H1 (cell line): ENCODE results near the gene DPEP3. TPM values are rescaled to one million over a fixed set of nuclear protein-coding genes. Genes with fewer than 3 reads are reported as not detected.

Source experiments
- CTCF ChIA-PET: fragments of 300-600 bp; sonication (Branson Sonifier 250); formaldehyde crosslinking; loops from one replicate; lab custom pipeline; 2021; ENCODE audit not compliant: partially characterized antibody; lab: Charles Lee
- POLR2A ChIA-PET: fragments of 300-600 bp; sonication (Branson Sonifier 250); formaldehyde crosslinking; loops from one replicate; lab custom pipeline; 2021; ENCODE audit warnings: inconsistent platforms; ENCODE audit not compliant: partially characterized antibody; lab: Charles Lee
- DNase-seq, 2 experiments: peaks; one replicate each; pipeline versions ENCODE4 v3.0.0 to v3.0.0-alpha.2; 2010 to 2022; ENCODE audit warnings: low spot score in 2 of 2, low read depth in 1 of 2, mixed read lengths in 1 of 2
- FAIRE-seq: peaks from 2 replicates; lab custom pipeline; 2011; peaks lifted over from hg19 to GRCh38; lab: Jason Lieb, UNC
- H2AFZ ChIP-seq: 2 replicates; pipeline ENCODE4 v1.8.1; 2012; ENCODE audit warnings: low read length, inconsistent platforms
- H2AK5ac ChIP-seq: 2 replicates; pipeline ENCODE4 v1.6.1; 2013; ENCODE audit warnings: low read depth, low read length
- H2BK120ac ChIP-seq: replicated peaks from 2 replicates; pipeline ENCODE3; 2013; ENCODE audit warnings: low read depth, low read length, inconsistent platforms
- H2BK12ac ChIP-seq: 2 replicates; pipeline ENCODE4 v1.6.1; 2013; ENCODE audit warnings: low read depth, low read length
- H2BK15ac ChIP-seq: 2 replicates; pipeline ENCODE4 v1.6.1; 2013; ENCODE audit warnings: low read length
- H2BK20ac ChIP-seq: 2 replicates; pipeline ENCODE4 v1.6.1; 2013; ENCODE audit warnings: low read length
- H2BK5ac ChIP-seq: 2 replicates; pipeline ENCODE4 v1.6.1; 2013; ENCODE audit warnings: low read depth, low read length
- H3K14ac ChIP-seq: 2 replicates; pipeline ENCODE4 v1.6.1; 2013; ENCODE audit warnings: inconsistent platforms; ENCODE audit not compliant: insufficient read length
- H3K18ac ChIP-seq: 2 replicates; pipeline ENCODE4 v1.6.1; 2013; ENCODE audit warnings: low read length; ENCODE audit errors: extremely low read depth
- H3K23ac ChIP-seq: 2 replicates; pipeline ENCODE4 v1.6.1; 2013; ENCODE audit warnings: inconsistent platforms; ENCODE audit not compliant: insufficient read length
- H3K23me2 ChIP-seq: 2 replicates; pipeline ENCODE4 v1.6.1; 2013; ENCODE audit warnings: low read depth, low read length
- H3K27ac ChIP-seq: 2 replicates; pipeline ENCODE4 v1.6.1; 2011; ENCODE audit warnings: low read depth, low read length, inconsistent platforms
- H3K27me3 ChIP-seq, 4 experiments: replicated peaks in 1 of 4; 1 replicate in 1 of 4; 2 replicates in 3 of 4; pipeline versions ENCODE4 v1.6.1 to v1.8.1; 2011 to 2013; ENCODE audit warnings: low read length in 3 of 4, mild to moderate bottlenecking in 3 of 4, inconsistent platforms in 2 of 4, mixed read lengths in 2 of 4, moderate library complexity in 1 of 4; ENCODE audit not compliant: control insufficient read depth in 3 of 4, insufficient read depth in 3 of 4; ENCODE audit errors: extremely low read depth in 1 of 4
- H3K36me3 ChIP-seq, 4 experiments: 2 replicates each; pipeline versions ENCODE4 v1.6.1 to v1.8.1; 2011 to 2013; ENCODE audit warnings: mild to moderate bottlenecking in 4 of 4, low read length in 3 of 4, moderate library complexity in 2 of 4, control low read depth in 1 of 4, inconsistent platforms in 1 of 4; ENCODE audit not compliant: insufficient read depth in 4 of 4, control insufficient read depth in 2 of 4
- H3K4ac ChIP-seq: replicated peaks from 2 replicates; pipeline ENCODE3; 2013; ENCODE audit warnings: low read length, low read depth, mixed read lengths, inconsistent platforms; ENCODE audit not compliant: insufficient read length
- H3K4me1 ChIP-seq, 4 experiments: replicated peaks in 1 of 4; 1 replicate in 1 of 4; 2 replicates in 3 of 4; pipeline versions ENCODE4 v1.6.1 to v1.8.1; 2011 to 2013; ENCODE audit warnings: low read length in 3 of 4, inconsistent platforms in 2 of 4, mixed read lengths in 1 of 4; ENCODE audit not compliant: insufficient read depth in 4 of 4, control insufficient read depth in 3 of 4
- H3K4me2 ChIP-seq, 2 experiments: 2 replicates each; pipeline versions ENCODE4 v1.6.1 to v1.8.1; 2011 to 2013; ENCODE audit warnings: low read depth in 2 of 2, low read length in 2 of 2, control low read depth in 1 of 2, inconsistent platforms in 1 of 2, mild to moderate bottlenecking in 1 of 2; ENCODE audit not compliant: insufficient read depth in 1 of 2
- H3K4me3 ChIP-seq, 4 experiments: fragments of 200-600, 300-600 bp in 1 of 4; sonication (generic), shearing (Covaris generic), sonication (Bioruptor Twin) in 1 of 4; 2 replicates each; pipeline versions ENCODE4 v1.5.1 to v1.8.1; 2011 to 2016; ENCODE audit warnings: low read length in 4 of 4, low read depth in 3 of 4, control low read depth in 2 of 4, inconsistent platforms in 2 of 4, mild to moderate bottlenecking in 2 of 4, mixed read lengths in 1 of 4, moderate library complexity in 1 of 4; ENCODE audit not compliant: insufficient read depth in 2 of 4; ENCODE audit errors: extremely low read depth in 1 of 4
- H3K56ac ChIP-seq: replicated peaks from 2 replicates; pipeline ENCODE3; 2013; ENCODE audit warnings: low read depth, mild to moderate bottlenecking, mixed read lengths, low read length, inconsistent platforms; ENCODE audit not compliant: insufficient read length
- H3K79me1 ChIP-seq: 2 replicates; pipeline ENCODE4 v1.6.1; 2013; ENCODE audit warnings: low read depth, low read length, control low read depth
- H3K79me2 ChIP-seq, 2 experiments: 2 replicates each; pipeline versions ENCODE4 v1.6.1 to v1.8.1; 2012 to 2013; ENCODE audit warnings: low read length in 2 of 2, mild to moderate bottlenecking in 2 of 2, inconsistent platforms in 1 of 2; ENCODE audit not compliant: insufficient read depth in 2 of 2, control insufficient read depth in 1 of 2
- H3K9ac ChIP-seq, 4 experiments: replicated peaks in 1 of 4; 1 replicate in 1 of 4; 2 replicates in 3 of 4; pipeline versions ENCODE4 v1.6.1 to v1.8.1; 2011 to 2013; ENCODE audit warnings: low read depth in 3 of 4, low read length in 3 of 4, control low read depth in 2 of 4, mild to moderate bottlenecking in 2 of 4, moderate library complexity in 2 of 4, inconsistent platforms in 1 of 4; ENCODE audit errors: extremely low read depth in 1 of 4
- H3K9me3 ChIP-seq, 2 experiments: 2 replicates each; pipeline versions ENCODE4 v1.6.1 to v1.8.1; 2012 to 2013; ENCODE audit warnings: mild to moderate bottlenecking in 2 of 2, moderate library complexity in 2 of 2, control low read depth in 1 of 2, inconsistent platforms in 1 of 2, low read depth in 1 of 2, low read length in 1 of 2, mixed read lengths in 1 of 2; ENCODE audit not compliant: insufficient read depth in 2 of 2
- H4K20me1 ChIP-seq, 2 experiments: replicated peaks in 1 of 2; 2 replicates each; pipeline versions ENCODE3 to v1.8.1; 2011 to 2013; ENCODE audit warnings: inconsistent platforms in 2 of 2, low read length in 2 of 2, mild to moderate bottlenecking in 1 of 2; ENCODE audit not compliant: insufficient read depth in 2 of 2, control insufficient read depth in 1 of 2
- H4K5ac ChIP-seq: 2 replicates; pipeline ENCODE4 v1.6.1; 2013; ENCODE audit warnings: low read length, low read depth, mixed read lengths, inconsistent platforms; ENCODE audit not compliant: insufficient read length
- H4K8ac ChIP-seq: 2 replicates; pipeline ENCODE4 v1.8.0; 2013; ENCODE audit warnings: mild to moderate bottlenecking, moderate library complexity, low read length, inconsistent platforms; ENCODE audit not compliant: insufficient read depth; ENCODE audit errors: extremely low read depth
- H4K91ac ChIP-seq: replicated peaks from 2 replicates; pipeline ENCODE3; 2013; ENCODE audit warnings: low read length, mixed read lengths, inconsistent platforms; ENCODE audit not compliant: insufficient read length
- BACH1 ChIP-seq: IDR thresholded peaks from 2 replicates; pipeline ENCODE4 v1.6.1; 2012; ENCODE audit warnings: low read length, improper control_type of control experiment
- CBX8 ChIP-seq: fragments of 300-800, 300-1000 bp; sonication (generic); IDR thresholded peaks from 2 replicates; pipeline ENCODE4 v1.7.1; 2016; ENCODE audit warnings: low read depth, low read length, borderline replicate concordance
- EZH2 ChIP-seq: fragments of 200-600 bp; sonication (generic); IDR thresholded peaks from 2 replicates; pipeline ENCODE4 v1.7.1; 2012; ENCODE audit warnings: low read depth, mild to moderate bottlenecking, moderate library complexity, low read length, inconsistent platforms; ENCODE audit not compliant: severe bottlenecking
- HDAC2 ChIP-seq, 2 experiments: fragments of 300-600 bp in 1 of 2; sonication (generic) in 1 of 2; IDR thresholded peaks; 2 replicates each; pipeline ENCODE4 v1.6.1; 2011 to 2012; ENCODE audit warnings: low read depth in 2 of 2, low read length in 2 of 2, mild to moderate bottlenecking in 2 of 2, moderate library complexity in 2 of 2, borderline replicate concordance in 1 of 2, inconsistent platforms in 1 of 2
- MAFK ChIP-seq: IDR thresholded peaks from 2 replicates; pipeline ENCODE4 v1.6.1; 2012; ENCODE audit warnings: low read depth, mild to moderate bottlenecking, improper control_type of control experiment, low read length
- TCF12 ChIP-seq: IDR thresholded peaks from 2 replicates; pipeline ENCODE4 v1.6.1; 2011; ENCODE audit warnings: low read depth, mild to moderate bottlenecking, low read length
- ZNF274 ChIP-seq: IDR thresholded peaks from 2 replicates; pipeline ENCODE4 v1.7.0; 2012; ENCODE audit warnings: low read length, borderline replicate concordance; ENCODE audit errors: extremely low read depth
- WGBS, 2 experiments: shearing (Covaris generic) in 1 of 2; methylation state at CpG; one replicate each; pipeline versions ENCODE4 v1.1.6 to v1.1.7; 2013 to 2015; ENCODE audit warnings: low lambda C conversion rate in 2 of 2, mixed read lengths in 2 of 2, inconsistent platforms in 1 of 2, low coverage in 1 of 2, missing lambda C conversion rate in 1 of 2; ENCODE audit not compliant: insufficient replicate concordance in 2 of 2, insufficient coverage in 1 of 2, insufficient read length in 1 of 2; ENCODE audit errors: extremely low coverage in 1 of 2, missing lambda C conversion rate in 1 of 2; 5-methylcytosine and 5-hydroxymethylcytosine counted together
- polyA plus RNA-seq, 7 experiments: library from polyadenylated mRNA; depleted of rRNA in 3 of 7; stranded (reverse) in 5 of 7; unstranded in 2 of 7; fragments of >200 nt in 5 of 7; fragments of 200-250 nt in 2 of 7; gene quantifications; 1 replicate in 5 of 7; 2 replicates in 1 of 7; 4 replicates in 1 of 7; pipeline versions ENCODE4 v1.2.1 to v1.2.3, GENCODE V29; 2011 to 2013; ENCODE audit warnings: missing spikeins in 2 of 7, mixed read lengths in 2 of 7
- total RNA-seq: library from RNA; stranded (reverse); fragmentation: NEBNext Ultra II Directional; extraction: Animal tissue kit (Norgen Biotek cat#: 25700); gene quantifications from 2 replicates; pipeline ENCODE4 v1.2.1, GENCODE V29; 2021
- TF ChIP-seq, protein P1 (sequence below): IDR thresholded peaks from 2 replicates; pipeline ENCODE4 v1.6.1; 2012; ENCODE audit warnings: low read length, inconsistent platforms
- TF ChIP-seq, protein P2 (sequence below): IDR thresholded peaks from 2 replicates; pipeline ENCODE4 v1.6.1; 2012; ENCODE audit warnings: inconsistent platforms
- TF ChIP-seq, protein P3 (sequence below): IDR thresholded peaks from 2 replicates; pipeline ENCODE4 v1.6.1; 2011; ENCODE audit warnings: low read length, improper control_type of control experiment

Gene DPEP3
- total and polyA plus RNA-seq, 2 of the 8 experiments (the other 6 are each of a cell fraction or from before 2014, with no cell fraction given): 6.5 to 9.9 TPM

DNA sequence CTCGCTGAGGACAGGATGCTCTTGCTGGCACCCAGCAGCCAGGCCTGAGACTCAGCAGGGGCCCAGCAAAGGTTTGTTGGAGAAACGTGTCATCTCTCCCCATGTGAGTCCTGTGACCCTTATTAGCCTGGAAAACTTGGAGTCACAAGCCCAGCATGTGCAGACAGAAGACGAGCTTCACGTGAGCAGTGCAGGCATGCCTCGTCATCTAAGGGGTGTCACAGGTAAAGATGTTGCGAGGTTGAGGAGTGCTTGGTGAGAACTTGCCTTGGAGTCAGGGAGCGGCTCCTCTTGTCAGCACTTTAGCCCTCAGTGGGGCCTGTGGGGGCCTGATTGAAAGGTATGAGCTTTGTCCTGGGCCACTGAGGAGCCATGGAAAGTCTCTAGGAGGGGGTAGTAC, 46.5 kb downstream of the DPEP3 start:
- no peak overlapping the region for H3K14ac ChIP-seq
- DNase-seq: no peak
- 90% methylated on average over 7 of the region's 7 CpGs; no CpG with 5 or more reads in 1 of the 2 experiments for WGBS, 2 experiments
- no peak overlapping the region for H3K18ac ChIP-seq
- no peak overlapping the region for H3K27ac ChIP-seq
- no peak overlapping the region for H3K56ac ChIP-seq
- POLR2A ChIA-PET: interaction anchor here (0.6 to 4.2 kb wide), 13 partner anchors 8 to 287 kb away, joined by 3 to 47 read pairs (median 4); partner anchors contain the start of genes EDC4, NRN1L, PSKH1 and RANBP10
- peaks cover 1 to 14% of the 10 kb centered on the region in 2 experiments for H4K20me1 ChIP-seq
- H3K79me2 ChIP-seq: 0 out of 4 replicates have a peak, but pooled peaks cover 0 to 3% of the 10 kb centered on the region in 2 experiments
- no peak overlapping the region for H2AK5ac ChIP-seq
- H2AFZ ChIP-seq: no peak overlapping the region
- no peak overlapping the region for H2BK120ac ChIP-seq
- no peak for FAIRE-seq
- H4K5ac ChIP-seq: no peak overlapping the region
- peaks cover 18% of the 10 kb centered on the region for H3K23me2 ChIP-seq
- no peak overlapping the region for H2BK12ac ChIP-seq
- no peak overlapping the region for H3K4me3 ChIP-seq
- no peak overlapping the region for H2BK5ac ChIP-seq
- H3K23ac ChIP-seq: no peak overlapping the region
- H4K91ac ChIP-seq: no peak overlapping the region
- CTCF ChIA-PET: interaction anchor here (0.7 to 27.1 kb wide), 16 partner anchors 9 to 413 kb away, joined by 3 to 623 read pairs (median 4); partner anchors contain the start of genes EDC4, LCAT, NRN1L and PSKH1
- no peak overlapping the region for H2BK15ac ChIP-seq
- no peaks in the 10 kb centered on the region for H3K9me3 ChIP-seq
- peaks cover 4% of the 10 kb centered on the region; the same call in 1 of the 2 replicates for H3K79me1 ChIP-seq
- peaks cover 0 to 15% (median 8%) of the 10 kb centered on the region in 4 experiments; a peak in 5 of 7 replicates for H3K4me1 ChIP-seq
- no peak overlapping the region for H2BK20ac ChIP-seq
- no peak overlapping the region for H4K8ac ChIP-seq
- no peaks in the 10 kb centered on the region for H3K27me3 ChIP-seq
- H3K4ac ChIP-seq: no peak overlapping the region
- no peaks in the 10 kb centered on the region for H3K36me3 ChIP-seq
- peak overlapping the region in 1 of 2 experiments; percentile 96; a peak in 1 of 4 replicates for H3K4me2 ChIP-seq
- H3K9ac ChIP-seq: no peak overlapping the region
- no peak for TF ChIP-seq ZNF274
- TF ChIP-seq TCF12: no peak
- TF ChIP-seq, protein P1, sequence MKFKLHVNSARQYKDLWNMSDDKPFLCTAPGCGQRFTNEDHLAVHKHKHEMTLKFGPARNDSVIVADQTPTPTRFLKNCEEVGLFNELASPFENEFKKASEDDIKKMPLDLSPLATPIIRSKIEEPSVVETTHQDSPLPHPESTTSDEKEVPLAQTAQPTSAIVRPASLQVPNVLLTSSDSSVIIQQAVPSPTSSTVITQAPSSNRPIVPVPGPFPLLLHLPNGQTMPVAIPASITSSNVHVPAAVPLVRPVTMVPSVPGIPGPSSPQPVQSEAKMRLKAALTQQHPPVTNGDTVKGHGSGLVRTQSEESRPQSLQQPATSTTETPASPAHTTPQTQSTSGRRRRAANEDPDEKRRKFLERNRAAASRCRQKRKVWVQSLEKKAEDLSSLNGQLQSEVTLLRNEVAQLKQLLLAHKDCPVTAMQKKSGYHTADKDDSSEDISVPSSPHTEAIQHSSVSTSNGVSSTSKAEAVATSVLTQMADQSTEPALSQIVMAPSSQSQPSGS: no peak
- TF ChIP-seq, protein P2, sequence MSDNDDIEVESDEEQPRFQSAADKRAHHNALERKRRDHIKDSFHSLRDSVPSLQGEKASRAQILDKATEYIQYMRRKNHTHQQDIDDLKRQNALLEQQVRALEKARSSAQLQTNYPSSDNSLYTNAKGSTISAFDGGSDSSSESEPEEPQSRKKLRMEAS: no peak
- no peak for TF ChIP-seq BACH1
- no peak for TF ChIP-seq HDAC2 (IDR thresholded peaks at IDR 0.05; ENCODE audit: borderline replicate concordance in 1 of 2, low read depth in 2 of 2, low read length in 2 of 2)
- TF ChIP-seq, protein P3, sequence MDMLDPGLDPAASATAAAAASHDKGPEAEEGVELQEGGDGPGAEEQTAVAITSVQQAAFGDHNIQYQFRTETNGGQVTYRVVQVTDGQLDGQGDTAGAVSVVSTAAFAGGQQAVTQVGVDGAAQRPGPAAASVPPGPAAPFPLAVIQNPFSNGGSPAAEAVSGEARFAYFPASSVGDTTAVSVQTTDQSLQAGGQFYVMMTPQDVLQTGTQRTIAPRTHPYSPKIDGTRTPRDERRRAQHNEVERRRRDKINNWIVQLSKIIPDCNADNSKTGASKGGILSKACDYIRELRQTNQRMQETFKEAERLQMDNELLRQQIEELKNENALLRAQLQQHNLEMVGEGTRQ: no peak
- no peak for TF ChIP-seq EZH2
- TF ChIP-seq CBX8: no peak
- no peak for TF ChIP-seq MAFK
